Erythroblast (primary cell): ENCODE results near the gene OR10K2.
"Not testable (repeated sequence)": the region's sequence is repeated elsewhere in the genome, so short reads cannot be mapped to it uniquely, and the experiment has no call there.

ENCODE experiments used
- DNase-seq, 2 experiments: peaks; one replicate each; lab custom pipeline; 2025; lab: John Stamatoyannopoulos, UW
- GATA1 ChIP-seq: IDR thresholded peaks from 2 replicates; pipeline ENCODE4 v1.6.1; 2011; ENCODE audit warnings: low read depth, mild to moderate bottlenecking, control low read depth, low read length, moderate library complexity
- POLR2A ChIP-seq: IDR thresholded peaks from 2 replicates; pipeline ENCODE4 v1.6.1; 2011; ENCODE audit warnings: mild to moderate bottlenecking, low read length

The OR10K2 gene

GRCh38 chr1:158398818-158399514, 27.1 kb downstream of the OR10K2 start, which contains the start of gene OR10T2:
Gene OR10T2, minus strand, starts transcription at chr1:158399466. Its CDS starts 0 bp downstream, at chr1:158399466.
- DNase-seq = no peak
- no peak for TF ChIP-seq GATA1
- no peak for TF ChIP-seq POLR2A

GRCh38 chr1:158396646-158397045, 29.4 kb downstream of the OR10K2 start:
- no peak for DNase-seq
- no peak for TF ChIP-seq GATA1
- TF ChIP-seq POLR2A = no peak

GRCh38 chr1:158393476-158393875, 32.6 kb downstream of the OR10K2 start:
- TF ChIP-seq POLR2A = no peak
- no peak for TF ChIP-seq GATA1
- no peak for DNase-seq

- DNase-seq = no peak
- TF ChIP-seq GATA1 = no peak
- TF ChIP-seq POLR2A = no peak
Measured at GRCh38 chr1:158391099-158391498, 34.9 kb downstream of the OR10K2 start.

- TF ChIP-seq GATA1 (no peak), POLR2A (no peak)
Measured at GRCh38 chr1:158390331-158390730, 35.7 kb downstream of the OR10K2 start.

GRCh38 chr1:158374860-158375259, 51.2 kb downstream of the OR10K2 start:
- no peak for DNase-seq
- TF ChIP-seq POLR2A (no peak), GATA1 (no peak)

More at GRCh38 chr1:158390331-158390730, 35.7 kb downstream of the OR10K2 start:
- DNase-seq = no peak

- not testable (repeated sequence) for DNase-seq
Measured at GRCh38 chr1:158374101-158374500, 51.9 kb downstream of the OR10K2 start.

GRCh38 chr1:158371188-158371953, 54.7 kb downstream of the OR10K2 start:
- TF ChIP-seq GATA1 = no peak
- TF ChIP-seq POLR2A = no peak
- no peak for DNase-seq
